Stimulated activated CD4-positive, alpha-beta T cell treated with anti-CD3 and anti-CD28 coated beads, TNF-alpha, amount 100 ng/mL, for 48 hours (primary cell): Measurements from ENCODE around the gene SURF6.
"Not testable (repeated sequence)": the region's sequence is repeated elsewhere in the genome, so short reads cannot be mapped to it uniquely, and the experiment has no call there.

Experiments used
- DNase-seq, 3 donors: peaks; one replicate each; pipeline ENCODE4 v3.0.0-alpha.2; 2020; ENCODE audit warnings: low read depth in 3 of 3

The SURF6 gene

GRCh38 chr9:133335924-133336811 is at the start of gene SURF6:
TSS of gene SURF6 (minus strand) at chr9:133336188. CDS start at chr9:133336132, 56 bp downstream.
- DNase-seq: peak; percentile 88 to 91 (median 91)

DNA sequence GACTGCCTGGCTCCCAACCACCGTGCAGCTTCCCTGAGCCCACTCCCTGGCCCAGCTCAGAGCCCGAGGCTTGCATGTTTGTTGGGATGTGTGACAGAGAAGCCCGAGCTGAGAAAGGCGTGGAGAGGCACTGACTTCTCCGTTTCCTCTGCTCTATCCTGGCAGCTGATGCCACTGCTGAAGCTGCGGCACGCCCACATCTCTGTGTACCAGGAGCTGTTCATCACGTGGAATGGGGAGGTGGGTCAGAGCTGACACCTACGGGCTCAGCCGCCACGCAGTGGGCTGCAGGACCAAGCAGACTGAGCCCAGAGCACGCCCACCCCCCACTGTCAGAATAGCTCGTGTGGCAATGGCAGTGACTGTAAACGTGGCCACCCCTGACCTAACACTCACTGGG is 49.5 kb upstream of the SURF6 start:
- DNase-seq: no peak

DNA sequence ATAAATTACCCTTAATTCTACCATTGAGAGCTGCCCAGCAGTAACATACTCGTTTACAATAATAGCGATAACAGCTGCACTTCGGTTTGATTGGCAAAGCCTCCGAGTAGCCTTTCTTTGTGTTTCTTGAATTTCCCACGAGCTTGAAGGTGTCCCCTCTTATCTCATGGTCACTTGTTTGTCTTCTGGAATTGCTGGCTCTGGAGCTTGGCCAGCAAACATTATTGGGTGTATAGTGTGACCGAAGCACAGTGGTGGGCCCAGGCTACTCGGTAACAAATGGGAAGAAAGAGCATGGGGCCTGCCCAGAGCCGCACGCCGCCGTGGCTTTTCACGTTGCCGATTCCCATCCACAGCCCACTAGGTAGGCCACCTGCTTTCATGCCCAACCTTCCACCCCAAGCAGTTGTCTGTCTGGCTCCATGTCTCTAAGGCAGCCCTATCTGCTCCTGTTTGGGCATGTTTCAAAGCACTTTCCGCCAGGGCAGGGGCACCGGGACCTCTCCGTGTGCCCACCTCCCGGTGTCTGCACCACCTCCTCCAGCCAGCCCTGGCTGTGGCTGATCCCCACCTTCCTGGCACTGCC is 48.8 kb upstream of the SURF6 start:
- no peak for DNase-seq

DNA sequence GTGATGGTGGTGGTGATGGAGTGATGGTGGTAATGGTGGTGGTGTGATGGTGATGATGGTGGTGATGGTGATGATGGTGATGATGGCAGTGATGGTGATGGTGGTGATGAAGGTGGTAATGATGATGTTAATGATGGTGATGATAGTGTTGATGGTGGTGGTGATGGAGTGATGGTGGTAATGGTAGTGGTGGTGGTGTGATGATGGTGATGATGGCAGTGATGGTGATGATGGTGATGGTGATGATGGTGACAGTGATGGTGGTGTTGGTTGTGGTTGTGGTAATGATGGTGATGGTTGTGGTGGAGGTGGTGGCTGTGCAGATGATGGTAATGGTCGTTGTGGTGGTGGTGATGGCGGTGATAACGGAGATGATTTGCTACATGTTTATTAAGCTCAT is 47.5 kb upstream of the SURF6 start:
- no peak for DNase-seq

DNA sequence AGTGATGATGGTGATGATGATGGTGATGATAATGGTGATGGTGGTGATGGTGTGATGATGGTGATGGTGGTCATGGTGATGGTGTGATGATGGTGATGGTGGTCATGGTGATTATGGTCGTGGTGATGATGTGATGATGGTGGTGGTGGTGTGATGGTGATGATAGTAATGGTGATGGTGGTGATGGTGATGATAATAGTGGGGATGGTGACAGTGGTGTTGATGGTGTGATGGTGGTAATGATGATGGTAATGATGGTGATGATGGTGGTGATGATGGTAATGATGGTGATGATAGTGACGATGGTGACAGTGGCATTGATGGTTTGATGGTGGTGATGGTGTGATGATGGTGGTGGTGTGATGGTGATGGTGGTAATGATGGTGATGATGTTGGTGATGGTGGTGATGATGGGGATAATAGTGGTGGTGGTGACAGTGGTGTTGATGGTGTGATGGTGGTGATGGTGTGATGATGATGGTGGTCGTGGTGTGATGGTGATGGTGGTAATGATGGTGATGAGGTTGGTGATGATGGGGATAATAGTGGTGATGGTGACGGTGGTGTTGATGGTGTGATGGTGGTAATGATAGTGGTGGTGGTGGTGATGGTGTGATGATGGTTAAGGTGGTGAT is 46.6 kb upstream of the SURF6 start:
- DNase-seq: no peak

DNA sequence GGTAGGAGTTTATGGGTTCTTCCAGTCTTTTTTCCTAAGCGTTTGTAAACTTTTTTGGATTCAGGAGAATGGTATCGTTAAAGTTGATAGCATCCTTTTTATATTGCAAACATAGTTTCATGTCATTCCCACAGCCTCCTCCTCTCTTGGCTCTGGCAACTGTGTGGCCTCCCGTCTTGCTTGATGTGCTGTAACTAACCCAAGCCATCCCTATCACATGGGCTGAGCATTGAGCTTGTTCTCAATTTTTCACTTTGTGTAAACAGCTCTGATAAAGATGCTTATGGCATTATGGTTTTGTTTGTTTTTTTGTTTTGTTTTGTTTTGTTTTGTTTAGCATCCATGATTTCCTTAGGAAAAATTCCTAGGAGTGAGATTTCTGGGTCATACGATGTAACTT is 44.7 kb upstream of the SURF6 start:
- DNase-seq: no peak

DNA sequence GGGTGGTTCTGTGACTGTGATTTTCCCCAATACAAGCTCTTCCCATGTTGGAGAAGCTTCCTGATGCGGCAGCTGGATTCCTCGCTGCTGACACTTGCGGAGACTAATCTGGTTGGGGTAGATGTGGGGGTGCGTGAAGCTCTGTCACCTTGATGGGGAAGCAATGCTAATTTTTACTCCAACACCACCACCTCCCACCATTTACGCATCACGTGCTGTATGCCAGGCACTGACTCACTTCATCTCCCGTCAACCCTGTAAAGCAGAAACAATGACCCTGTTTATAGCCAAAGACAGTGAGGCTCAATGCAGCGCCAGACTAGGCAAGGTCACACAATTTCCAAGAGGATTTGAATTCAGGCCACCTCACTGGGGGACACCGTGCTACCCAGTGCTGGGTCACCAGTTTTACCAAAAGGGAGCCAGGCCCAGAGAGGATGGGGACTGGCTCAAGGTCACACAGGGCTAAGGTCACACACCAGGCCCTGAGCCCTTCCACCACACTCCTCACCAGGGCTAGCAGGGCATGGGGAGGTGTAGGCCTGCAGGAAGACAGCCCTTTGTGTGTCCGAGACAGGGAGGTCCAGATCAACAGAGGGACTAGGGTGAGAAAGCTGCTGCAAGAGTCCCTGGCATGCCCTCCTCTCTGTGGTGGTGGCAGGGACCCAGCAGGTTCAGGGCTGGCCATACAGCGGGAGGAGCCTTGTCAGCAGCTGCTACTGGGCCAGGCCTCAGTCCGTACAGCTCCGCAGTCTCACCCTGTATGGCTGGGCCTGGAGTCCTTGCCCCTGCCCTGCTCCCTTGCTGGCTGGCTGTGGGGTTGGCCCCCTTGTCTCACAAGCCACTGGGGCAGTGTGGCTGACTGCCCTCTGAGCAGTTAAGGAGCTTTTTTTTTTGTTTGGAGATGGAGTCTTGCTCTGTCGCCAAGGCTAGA is 43.4 kb upstream of the SURF6 start:
- no peak for DNase-seq

DNA sequence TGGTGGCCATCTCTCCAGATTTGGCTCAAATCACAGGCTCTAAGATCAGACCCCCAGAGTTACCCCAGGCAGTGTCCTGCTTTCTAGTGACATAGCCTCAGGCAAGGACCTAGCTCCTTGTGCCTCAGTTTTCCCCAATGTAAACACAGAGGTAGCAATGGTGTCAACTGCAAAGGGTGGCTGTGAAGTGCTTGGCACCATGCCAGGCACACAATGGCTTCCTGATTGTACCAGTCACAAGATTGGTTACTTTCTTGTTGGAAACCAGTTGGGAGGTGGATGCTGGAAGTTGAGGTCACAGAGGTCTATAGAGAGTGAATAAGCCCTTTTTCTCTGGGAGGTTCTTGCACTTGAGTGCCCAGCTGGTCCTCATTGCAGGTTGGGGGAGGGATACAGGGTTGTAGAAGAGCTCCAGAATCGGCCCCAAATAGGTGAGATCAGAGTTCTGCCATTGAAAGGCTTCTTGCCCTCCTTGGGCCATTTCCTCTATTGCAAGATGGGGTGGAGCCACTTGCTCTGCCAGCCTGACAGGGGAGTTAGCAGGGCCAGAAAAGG is 42.5 kb upstream of the SURF6 start:
- DNase-seq: no peak

DNA sequence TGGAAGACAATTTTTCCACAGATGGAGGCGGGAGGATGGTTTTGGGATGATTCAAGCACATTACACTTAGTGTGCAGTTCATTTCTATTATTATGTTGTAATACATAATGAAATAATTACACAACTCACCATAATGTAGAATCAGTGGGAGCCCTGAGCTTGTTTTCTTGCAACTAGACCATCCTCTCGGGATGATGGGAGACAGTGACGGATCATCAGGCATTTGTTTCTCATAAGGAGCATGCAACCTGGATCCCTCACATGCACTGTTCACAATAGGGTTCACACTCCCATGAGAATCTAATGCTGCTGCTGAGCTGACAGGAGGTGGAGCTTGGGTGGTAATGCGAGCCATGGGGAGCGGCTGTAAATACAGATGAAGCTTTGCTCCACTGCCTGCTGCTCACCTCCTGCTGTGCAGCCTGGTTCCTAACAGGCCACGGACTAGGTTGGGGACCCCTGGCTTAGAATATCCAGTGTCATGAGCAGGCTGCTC is 41.8 kb upstream of the SURF6 start:
- no peak for DNase-seq

DNA sequence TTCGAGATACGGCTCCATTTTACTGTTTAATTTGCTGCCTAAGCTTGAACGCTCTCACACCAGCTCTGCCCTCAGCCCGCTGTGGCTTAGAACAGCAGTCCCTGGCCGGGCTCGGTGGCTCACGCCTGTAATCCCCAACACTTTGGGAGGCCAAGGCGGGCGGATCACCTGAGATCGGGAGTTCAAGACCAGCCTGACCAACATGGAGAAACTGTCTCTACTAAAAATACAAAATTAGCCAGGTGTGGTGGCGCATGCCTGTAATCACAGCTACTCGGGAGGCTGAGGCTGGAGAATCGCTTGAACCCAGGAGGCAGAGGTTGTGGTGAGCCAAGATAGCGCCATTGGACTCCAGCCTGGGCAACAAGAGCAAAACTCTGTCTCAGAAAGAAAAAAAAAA is 41.3 kb upstream of the SURF6 start:
- not testable (repeated sequence) for DNase-seq

DNA sequence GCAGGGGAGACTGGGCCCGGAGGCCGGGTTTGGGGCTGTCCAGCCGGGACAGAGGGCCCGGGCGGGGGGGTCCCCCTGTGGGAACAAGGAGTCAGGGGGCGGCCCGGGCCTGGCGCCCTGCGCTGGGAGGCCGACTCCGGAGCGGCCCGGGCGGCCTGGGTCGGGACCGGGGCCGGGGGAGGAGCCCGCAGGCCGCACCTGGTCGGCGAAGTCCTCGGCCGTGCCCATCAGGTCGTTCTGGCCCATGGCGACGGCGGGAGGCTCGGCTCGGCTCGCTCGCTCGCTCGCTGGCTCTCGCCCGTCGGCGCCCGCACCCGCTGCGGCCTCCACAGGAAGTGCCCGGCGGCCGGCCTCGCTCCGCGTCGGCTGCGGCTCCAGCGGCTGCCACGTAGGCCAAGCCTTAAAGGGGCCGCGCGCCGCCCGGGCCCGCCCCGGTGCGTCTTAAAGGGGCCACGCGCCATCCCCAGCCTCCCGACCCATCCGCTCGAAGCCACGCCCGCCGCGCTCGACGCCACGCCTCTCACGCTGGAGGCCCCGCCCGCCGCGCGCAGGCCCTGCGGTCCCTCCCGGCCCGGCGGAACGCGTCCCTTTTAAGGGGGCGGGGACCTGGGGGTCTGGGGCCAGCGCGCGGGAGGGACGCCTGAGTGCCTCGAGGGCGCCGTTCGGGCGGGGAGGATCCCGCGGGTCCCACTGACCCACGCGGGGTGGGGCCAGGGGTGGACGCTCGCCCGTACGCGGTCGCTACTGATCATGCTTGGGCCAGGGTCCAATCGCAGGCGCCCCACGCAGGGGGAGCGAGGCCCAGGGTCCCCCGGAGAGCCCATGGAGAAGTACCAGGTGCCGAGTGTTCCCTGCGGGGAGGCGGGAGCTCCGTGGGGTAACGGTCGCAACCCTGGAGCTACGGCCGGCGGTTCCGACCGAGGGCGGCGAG is 40.0 kb upstream of the SURF6 start, which contains the start of the genes STKLD1 and SURF4:
Gene STKLD1, plus strand, starts transcription at position 643 of the 931 bp plus-strand sequence. Its CDS starts 108 bp downstream, at position 751.
Gene SURF4, minus strand, starts transcription at position 337 of the 931 bp plus-strand sequence. Its CDS starts 91 bp downstream, at position 246.
- DNase-seq: peak; percentile 87 to 93 (median 91)

- no peak for DNase-seq
Measured at GRCh38 chr9:133375116-133375723, 39.2 kb upstream of the SURF6 start.

DNA sequence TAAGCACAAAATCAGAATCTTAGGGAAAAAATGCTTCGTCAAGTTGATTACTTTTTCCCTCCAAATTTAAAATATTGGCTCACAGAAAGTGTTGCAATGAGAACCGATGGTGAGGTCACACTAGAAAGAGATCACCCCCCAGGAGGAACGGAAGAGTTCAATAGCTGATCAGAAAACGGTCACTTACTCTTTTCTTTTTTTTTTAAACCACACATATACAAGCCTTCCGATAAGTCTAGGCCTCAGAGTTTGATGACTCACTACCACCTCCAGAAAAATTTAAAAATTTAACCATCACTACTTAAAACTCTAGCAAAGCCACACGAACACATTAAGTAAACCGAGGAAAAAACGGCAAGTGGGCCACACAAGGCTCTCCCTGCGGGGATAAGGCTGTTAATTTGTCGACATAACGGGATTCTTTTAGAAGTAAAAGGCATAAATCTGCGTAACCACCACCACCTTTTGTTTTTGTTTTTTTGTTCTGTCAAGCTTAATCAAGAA is 38.7 kb upstream of the SURF6 start:
- no peak for DNase-seq

DNA sequence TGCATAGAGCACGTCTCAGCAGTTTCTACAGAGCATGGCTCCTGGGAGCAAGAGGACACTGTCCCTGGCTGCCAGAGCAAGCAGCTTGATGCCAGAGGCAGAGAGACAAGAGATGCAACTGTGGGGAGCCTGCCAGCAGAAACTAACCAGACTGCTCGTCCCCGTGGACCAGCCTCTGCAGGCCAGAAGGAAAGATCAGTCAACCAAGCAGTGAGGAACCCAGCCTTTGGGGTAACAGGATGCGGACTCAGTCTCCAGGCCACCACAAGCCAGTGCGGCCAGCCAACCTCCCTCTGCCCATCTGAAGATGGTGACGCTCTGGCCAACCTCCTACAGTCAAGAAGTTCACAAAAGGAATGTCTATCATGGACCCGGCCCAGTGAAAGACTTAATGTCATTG is 36.2 kb upstream of the SURF6 start:
- no peak for DNase-seq

DNA sequence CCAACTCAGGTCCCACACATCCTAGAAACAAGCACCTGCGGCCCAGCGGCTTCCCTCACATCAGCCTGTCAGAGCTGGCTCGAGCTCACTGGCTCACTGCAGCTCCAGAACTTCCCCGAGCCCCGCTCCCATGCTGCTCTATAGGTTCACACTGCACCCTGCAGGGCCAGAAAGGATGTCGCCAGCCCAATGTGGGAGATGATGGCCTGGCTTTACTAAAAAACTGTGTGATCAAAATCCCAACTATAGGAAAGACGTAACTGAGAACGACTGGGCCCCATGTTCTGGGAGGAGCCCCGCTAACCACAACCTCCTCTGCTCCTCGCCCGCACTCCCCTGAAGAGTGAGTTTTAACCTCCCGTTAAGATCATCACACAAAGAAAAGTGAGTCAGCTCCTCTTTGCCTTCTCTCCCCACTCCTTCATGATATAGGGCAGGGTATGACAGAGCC is 35.3 kb upstream of the SURF6 start:
- DNase-seq: peak; percentile 68 to 75 (median 72)

- DNase-seq: no peak
Measured at GRCh38 chr9:133370685-133371084, 34.7 kb upstream of the SURF6 start.

- DNase-seq: no peak
Measured at GRCh38 chr9:133369933-133370332, 33.9 kb upstream of the SURF6 start.

DNA sequence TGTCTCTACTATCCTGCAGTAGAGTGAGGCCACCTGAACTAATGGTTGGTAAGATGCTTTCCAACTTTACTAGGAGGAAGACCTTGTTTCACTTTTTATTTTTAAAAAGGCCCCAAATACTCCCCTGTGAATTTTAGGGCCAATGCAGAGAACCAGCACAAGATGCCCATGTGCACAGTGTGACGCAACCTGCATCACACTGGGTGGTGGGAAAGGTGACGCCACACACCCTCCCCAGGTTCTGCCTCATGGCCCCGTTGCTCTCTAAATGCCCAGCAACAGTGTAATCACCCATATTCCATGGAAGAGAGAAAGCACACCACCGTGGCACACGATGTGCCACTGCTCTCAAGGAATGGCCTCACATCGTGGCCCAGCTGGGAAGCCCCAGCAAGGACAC is 33.4 kb upstream of the SURF6 start:
- DNase-seq: no peak

DNA sequence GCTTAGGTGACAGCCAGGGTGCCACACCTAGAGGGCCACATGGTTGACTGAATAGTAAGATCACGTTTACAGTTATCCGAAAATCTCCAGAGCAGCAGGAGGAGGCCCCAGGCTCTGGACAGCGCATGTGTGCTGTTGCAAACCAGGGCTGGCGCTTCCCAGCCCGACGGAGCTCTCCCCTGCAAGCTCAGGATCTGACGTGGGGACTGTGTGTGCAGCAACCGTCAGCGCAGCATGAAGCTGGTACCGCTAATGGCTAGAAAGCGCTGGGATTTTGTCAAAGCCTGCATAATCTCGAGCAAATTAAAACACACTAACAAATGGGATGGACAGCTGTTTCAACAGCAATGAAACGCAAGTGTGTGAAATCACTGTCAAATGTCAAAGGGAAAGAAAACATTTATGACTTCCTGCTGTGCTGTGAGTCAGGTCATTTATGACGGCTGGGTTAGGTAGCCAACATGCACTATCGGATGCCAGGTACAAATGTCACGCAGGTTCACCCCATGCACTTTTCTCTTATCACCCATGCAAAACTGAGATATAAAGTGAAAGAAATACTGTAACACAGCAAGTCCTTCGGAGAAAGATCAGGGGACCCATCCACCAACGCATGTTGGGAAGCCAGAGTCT is 32.4 kb upstream of the SURF6 start:
- DNase-seq: no peak
